Hepatocyte (in vitro differentiated cells): ENCODE measurements around the gene UNKL.

ENCODE experiments used
- CTCF ChIP-seq: fragments of 200-600 bp; sonication (generic); IDR thresholded peaks from 2 replicates; pipeline ENCODE4 v1.5.1; 2016; ENCODE audit warnings: antibody characterized with exemption, mild to moderate bottlenecking; ENCODE audit not compliant: poor library complexity
- EZH2phosphoT487 ChIP-seq: fragments of 200-600 bp; sonication (generic); IDR thresholded peaks from one replicate; pipeline ENCODE4 v1.6.1; 2018; ENCODE audit warnings: antibody characterized with exemption, mild to moderate bottlenecking, low read depth, moderate library complexity; ENCODE audit not compliant: unreplicated experiment, severe bottlenecking

GRCh38 chr16:1401758-1402154, 12.7 kb downstream of the UNKL start:
- no peak for TF ChIP-seq CTCF
- TF ChIP-seq EZH2phosphoT487: no peak
